Karpas-422 (cell line): Measurements from ENCODE around the gene WDR36. TPM values are rescaled to one million over a fixed set of nuclear protein-coding genes. Genes with fewer than 3 reads are reported as not detected.

Experiments
- DNase-seq: peaks from one replicate; pipeline ENCODE4 v3.0.0-alpha.2; 2015
- H2AFZ ChIP-seq: fragments of 200-600 bp; sonication (generic); 2 replicates; pipeline ENCODE4 v1.6.1; 2014; ENCODE audit warnings: antibody characterized with exemption, low read length, mixed read lengths
- H3K27ac ChIP-seq: fragments of 200-600 bp; sonication (generic); 2 replicates; pipeline ENCODE4 v1.5.1; 2014; ENCODE audit warnings: mild to moderate bottlenecking, low read length, moderate library complexity
- H3K27me3 ChIP-seq: fragments of 200-600 bp; sonication (generic); 2 replicates; pipeline ENCODE4 v1.6.1; 2014; ENCODE audit warnings: low read length, mixed read lengths
- H3K36me3 ChIP-seq: fragments of 200-600 bp; sonication (generic); 2 replicates; pipeline ENCODE4 v1.6.1; 2014; ENCODE audit warnings: low read length, mixed read lengths; ENCODE audit not compliant: insufficient read depth
- H3K4me1 ChIP-seq: fragments of 200-600 bp; sonication (generic); 2 replicates; pipeline ENCODE4 v1.6.1; 2014; ENCODE audit warnings: mild to moderate bottlenecking, low read length, mixed read lengths
- H3K4me2 ChIP-seq: fragments of 200-600 bp; sonication (generic); 2 replicates; pipeline ENCODE4 v1.6.1; 2014; ENCODE audit warnings: low read length, low read depth, mild to moderate bottlenecking; ENCODE audit not compliant: poor library complexity, severe bottlenecking
- H3K4me3 ChIP-seq: fragments of 200-600 bp; sonication (generic); 2 replicates; pipeline ENCODE4 v1.5.1; 2014; ENCODE audit warnings: mild to moderate bottlenecking, antibody characterized with exemption, low read length, mixed read lengths
- H3K79me2 ChIP-seq: fragments of 200-600 bp; sonication (generic); 2 replicates; pipeline ENCODE4 v1.6.1; 2014; ENCODE audit warnings: mild to moderate bottlenecking, low read length, mixed read lengths
- H3K9ac ChIP-seq: fragments of 200-600 bp; sonication (generic); 2 replicates; pipeline ENCODE4 v1.6.0; 2014; ENCODE audit warnings: low read length
- H3K9me2 ChIP-seq: fragments of 200-600 bp; sonication (generic), shearing (Covaris generic); replicated peaks from 2 replicates; pipeline ENCODE4 v1.6.0; 2014; ENCODE audit warnings: mild to moderate bottlenecking, low read length, moderate library complexity; ENCODE audit not compliant: insufficient read depth
- H3K9me3 ChIP-seq: fragments of 300-700, 200-600 bp; sonication (generic); 2 replicates; pipeline ENCODE4 v1.6.1; 2014; ENCODE audit warnings: low read length, mixed read lengths
- H4K20me1 ChIP-seq: fragments of 200-600 bp; sonication (generic); 2 replicates; pipeline ENCODE4 v1.6.1; 2014; ENCODE audit warnings: mild to moderate bottlenecking, antibody characterized with exemption, low read length, low read depth; ENCODE audit not compliant: insufficient read depth
- total RNA-seq: library from RNA; depleted of rRNA; stranded (reverse); fragments of >200 nt; shearing (Covaris generic); gene quantifications from 2 replicates; pipeline ENCODE4 v1.2.3, GENCODE V29; 2014; ENCODE audit warnings: low replicate concordance

Gene WDR36
- total RNA-seq, 1 experiment from 2014 or later = 73.5 TPM

GRCh38 chr5:111077678-111078077 lies 14.5 kb upstream of the WDR36 start:
- H3K9ac ChIP-seq = no peak overlapping the region
- no peaks in the 10 kb centered on the region for H4K20me1 ChIP-seq
- H3K27ac ChIP-seq = no peak overlapping the region
- H3K27me3 ChIP-seq = no peaks in the 10 kb centered on the region
- no peak overlapping the region for H3K4me3 ChIP-seq
- H2AFZ ChIP-seq = no peak overlapping the region
- H3K4me2 ChIP-seq = no peak overlapping the region
- no peaks in the 10 kb centered on the region for H3K79me2 ChIP-seq
- H3K9me2 ChIP-seq = no peaks in the 10 kb centered on the region
- H3K36me3 ChIP-seq = no peaks in the 10 kb centered on the region
- DNase-seq = no peak
- H3K4me1 ChIP-seq = peaks cover 34% of the 10 kb centered on the region
- H3K9me3 ChIP-seq = no peaks in the 10 kb centered on the region

GRCh38 chr5:111079846-111080245 lies 12.3 kb upstream of the WDR36 start:
- no peaks in the 10 kb centered on the region for H3K36me3 ChIP-seq
- H3K79me2 ChIP-seq = no peaks in the 10 kb centered on the region
- H3K27ac ChIP-seq = no peak overlapping the region
- peaks cover 47% of the 10 kb centered on the region for H3K4me1 ChIP-seq
- H3K9me2 ChIP-seq = no peaks in the 10 kb centered on the region
- H3K9ac ChIP-seq = no peak overlapping the region
- no peak overlapping the region for H3K4me3 ChIP-seq
- no peaks in the 10 kb centered on the region for H4K20me1 ChIP-seq
- DNase-seq = no peak
- H3K27me3 ChIP-seq = no peaks in the 10 kb centered on the region
- H3K9me3 ChIP-seq = no peaks in the 10 kb centered on the region
- H2AFZ ChIP-seq = peak overlapping the region; percentile 41; the same call in 1 of the 2 replicates
- H3K4me2 ChIP-seq = peak overlapping the region; percentile 45

GRCh38 chr5:111083323-111083722 lies 8.8 kb upstream of the WDR36 start:
- Histone ChIP-seq H3K4me2 (peak overlapping the region; percentile 21), H3K4me1 (peaks cover 32% of the 10 kb centered on the region), H3K9me3 (no peaks in the 10 kb centered on the region), H3K27me3 (no peaks in the 10 kb centered on the region), H3K27ac (peak overlapping the region; percentile 67), H3K36me3 (no peaks in the 10 kb centered on the region), H2AFZ (no peak overlapping the region), H3K9ac (no peak overlapping the region), H3K79me2 (no peaks in the 10 kb centered on the region), H3K4me3 (no peak overlapping the region), H3K9me2 (no peaks in the 10 kb centered on the region), H4K20me1 (no peaks in the 10 kb centered on the region)
- peak; percentile 89 for DNase-seq

- Histone ChIP-seq H3K27me3 (no peaks in the 10 kb centered on the region), H3K36me3 (peaks cover 62% of the 10 kb centered on the region), H3K27ac (no peak overlapping the region), H4K20me1 (peaks cover 18% of the 10 kb centered on the region; the same call in 1 of the 2 replicates), H2AFZ (no peak overlapping the region), H3K4me3 (no peak overlapping the region), H3K4me1 (peaks cover 31% of the 10 kb centered on the region), H3K9me2 (0 out of 2 replicates have a peak, but pooled peaks cover 5% of the 10 kb centered on the region), H3K4me2 (no peak overlapping the region), H3K9ac (no peak overlapping the region), H3K79me2 (peaks cover 72% of the 10 kb centered on the region), H3K9me3 (no peaks in the 10 kb centered on the region)
- DNase-seq = no peak
Observed at GRCh38 chr5:111095982-111096381, 3.8 kb downstream of the WDR36 start.

GRCh38 chr5:111099058-111099778 lies 7.1 kb downstream of the WDR36 start:
- H4K20me1 ChIP-seq = peaks cover 3% of the 10 kb centered on the region; the same call in 1 of the 2 replicates
- H3K9me2 ChIP-seq = no peaks in the 10 kb centered on the region
- H3K4me2 ChIP-seq = no peak overlapping the region
- no peaks in the 10 kb centered on the region for H3K27me3 ChIP-seq
- H3K4me1 ChIP-seq = peaks cover 10% of the 10 kb centered on the region
- H3K36me3 ChIP-seq = peaks cover 87% of the 10 kb centered on the region
- H3K4me3 ChIP-seq = no peak overlapping the region
- no peak for DNase-seq
- H3K79me2 ChIP-seq = peaks cover 62% of the 10 kb centered on the region
- no peak overlapping the region for H3K9ac ChIP-seq
- no peaks in the 10 kb centered on the region for H3K9me3 ChIP-seq
- H2AFZ ChIP-seq = no peak overlapping the region
- H3K27ac ChIP-seq = no peak overlapping the region

GRCh38 chr5:111106320-111106948 lies 14.3 kb downstream of the WDR36 start:
- Histone ChIP-seq H3K9me2 (no peaks in the 10 kb centered on the region), H3K79me2 (peaks cover 47% of the 10 kb centered on the region), H3K9me3 (no peaks in the 10 kb centered on the region), H3K4me1 (no peaks in the 10 kb centered on the region), H3K36me3 (peaks cover 93% of the 10 kb centered on the region), H2AFZ (no peak overlapping the region), H3K4me2 (no peak overlapping the region), H4K20me1 (no peaks in the 10 kb centered on the region), H3K4me3 (no peak overlapping the region), H3K9ac (no peak overlapping the region), H3K27me3 (no peaks in the 10 kb centered on the region), H3K27ac (no peak overlapping the region)
- DNase-seq = no peak

- no peak overlapping the region for H3K9ac ChIP-seq
- H4K20me1 ChIP-seq = no peaks in the 10 kb centered on the region
- no peak overlapping the region for H3K4me3 ChIP-seq
- no peak overlapping the region for H2AFZ ChIP-seq
- H3K9me3 ChIP-seq = no peaks in the 10 kb centered on the region
- H3K27ac ChIP-seq = no peak overlapping the region
- no peaks in the 10 kb centered on the region for H3K27me3 ChIP-seq
- H3K9me2 ChIP-seq = no peaks in the 10 kb centered on the region
- H3K36me3 ChIP-seq = peaks cover 95% of the 10 kb centered on the region
- DNase-seq = no peak
- no peaks in the 10 kb centered on the region for H3K4me1 ChIP-seq
- H3K4me2 ChIP-seq = no peak overlapping the region
- peaks cover 53% of the 10 kb centered on the region for H3K79me2 ChIP-seq
Observed at GRCh38 chr5:111107371-111107770, 15.2 kb downstream of the WDR36 start.

- DNase-seq = no peak
- H3K79me2 ChIP-seq = peaks cover 68% of the 10 kb centered on the region
- no peak overlapping the region for H3K4me2 ChIP-seq
- no peaks in the 10 kb centered on the region for H4K20me1 ChIP-seq
- H2AFZ ChIP-seq = no peak overlapping the region
- no peak overlapping the region for H3K4me3 ChIP-seq
- peaks cover 9% of the 10 kb centered on the region; the same call in 1 of the 2 replicates for H3K4me1 ChIP-seq
- no peak overlapping the region for H3K9ac ChIP-seq
- no peaks in the 10 kb centered on the region for H3K9me2 ChIP-seq
- no peak overlapping the region for H3K27ac ChIP-seq
- H3K9me3 ChIP-seq = no peaks in the 10 kb centered on the region
- no peaks in the 10 kb centered on the region for H3K27me3 ChIP-seq
- H3K36me3 ChIP-seq = peaks cover 77% of the 10 kb centered on the region
Observed at GRCh38 chr5:111111956-111112355, 19.8 kb downstream of the WDR36 start.
